PFSK-1 (cell line): ENCODE measurements around the gene ITCH.

Experiments
- FOXP2 ChIP-seq: optimal IDR thresholded peaks from 2 replicates; pipeline ENCODE3; 2011; ENCODE audit warnings: borderline replicate concordance, control low read depth, inconsistent platforms; ENCODE audit not compliant: insufficient read depth; ENCODE audit errors: extremely low read length, extremely low read depth
- POLR2AphosphoS5 ChIP-seq: IDR thresholded peaks from 2 replicates; pipeline ENCODE4 v1.6.1; 2012; ENCODE audit warnings: low read depth, mild to moderate bottlenecking, control low read depth, low read length, moderate library complexity
- SIN3A ChIP-seq: IDR thresholded peaks from 2 replicates; pipeline ENCODE4 v1.6.1; 2012; ENCODE audit warnings: mild to moderate bottlenecking, low read length, moderate library complexity, borderline replicate concordance; ENCODE audit not compliant: insufficient read depth
- TAF1 ChIP-seq: IDR thresholded peaks from 2 replicates; pipeline ENCODE4 v1.6.1; 2012; ENCODE audit warnings: low read length, control low read depth, borderline replicate concordance; ENCODE audit not compliant: insufficient read depth
- TF ChIP-seq, protein P1 (sequence below), 2 experiments: IDR thresholded peaks; 2 replicates each; pipeline versions ENCODE4 v1.6.1 to v1.8.0; 2011 to 2012; ENCODE audit warnings: low read depth in 2 of 2, low read length in 2 of 2, control low read depth in 1 of 2, inconsistent platforms in 1 of 2, mild to moderate bottlenecking in 1 of 2, moderate library complexity in 1 of 2; ENCODE audit not compliant: insufficient read depth in 1 of 2

Gene ITCH

GRCh38 chr20:34421766-34422466, 58.8 kb downstream of the ITCH start:
- TF ChIP-seq POLR2AphosphoS5 (no peak), TAF1 (no peak), FOXP2 (no peak), SIN3A (no peak)
- TF ChIP-seq, protein P1, sequence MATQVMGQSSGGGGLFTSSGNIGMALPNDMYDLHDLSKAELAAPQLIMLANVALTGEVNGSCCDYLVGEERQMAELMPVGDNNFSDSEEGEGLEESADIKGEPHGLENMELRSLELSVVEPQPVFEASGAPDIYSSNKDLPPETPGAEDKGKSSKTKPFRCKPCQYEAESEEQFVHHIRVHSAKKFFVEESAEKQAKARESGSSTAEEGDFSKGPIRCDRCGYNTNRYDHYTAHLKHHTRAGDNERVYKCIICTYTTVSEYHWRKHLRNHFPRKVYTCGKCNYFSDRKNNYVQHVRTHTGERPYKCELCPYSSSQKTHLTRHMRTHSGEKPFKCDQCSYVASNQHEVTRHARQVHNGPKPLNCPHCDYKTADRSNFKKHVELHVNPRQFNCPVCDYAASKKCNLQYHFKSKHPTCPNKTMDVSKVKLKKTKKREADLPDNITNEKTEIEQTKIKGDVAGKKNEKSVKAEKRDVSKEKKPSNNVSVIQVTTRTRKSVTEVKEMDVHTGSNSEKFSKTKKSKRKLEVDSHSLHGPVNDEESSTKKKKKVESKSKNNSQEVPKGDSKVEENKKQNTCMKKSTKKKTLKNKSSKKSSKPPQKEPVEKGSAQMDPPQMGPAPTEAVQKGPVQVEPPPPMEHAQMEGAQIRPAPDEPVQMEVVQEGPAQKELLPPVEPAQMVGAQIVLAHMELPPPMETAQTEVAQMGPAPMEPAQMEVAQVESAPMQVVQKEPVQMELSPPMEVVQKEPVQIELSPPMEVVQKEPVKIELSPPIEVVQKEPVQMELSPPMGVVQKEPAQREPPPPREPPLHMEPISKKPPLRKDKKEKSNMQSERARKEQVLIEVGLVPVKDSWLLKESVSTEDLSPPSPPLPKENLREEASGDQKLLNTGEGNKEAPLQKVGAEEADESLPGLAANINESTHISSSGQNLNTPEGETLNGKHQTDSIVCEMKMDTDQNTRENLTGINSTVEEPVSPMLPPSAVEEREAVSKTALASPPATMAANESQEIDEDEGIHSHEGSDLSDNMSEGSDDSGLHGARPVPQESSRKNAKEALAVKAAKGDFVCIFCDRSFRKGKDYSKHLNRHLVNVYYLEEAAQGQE (IDR thresholded peaks at IDR 0.05; ENCODE audit: insufficient read depth in 1 of 2, low read depth in 2 of 2, low read length in 2 of 2) = no peak

DNA sequence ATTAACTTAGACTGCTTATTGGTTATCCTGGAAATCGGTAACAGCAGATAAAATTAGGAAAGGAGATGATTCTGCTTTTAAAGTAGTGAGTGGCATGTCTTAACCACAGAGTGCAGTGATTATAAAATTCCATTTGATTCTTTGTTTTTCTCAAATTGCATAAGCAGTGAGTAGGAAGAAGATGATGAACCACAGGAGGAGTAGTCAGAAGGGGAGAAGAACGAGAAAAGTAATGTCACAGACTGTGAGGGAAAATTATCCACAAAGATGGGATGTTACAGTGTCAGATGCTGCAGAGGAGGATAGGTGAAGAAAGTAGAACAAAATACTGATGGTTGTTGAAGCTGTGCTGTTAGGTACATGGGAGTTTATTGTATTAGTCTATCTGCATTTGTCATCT, 63.0 kb downstream of the ITCH start:
- TF ChIP-seq POLR2AphosphoS5 (no peak), SIN3A (no peak)

DNA sequence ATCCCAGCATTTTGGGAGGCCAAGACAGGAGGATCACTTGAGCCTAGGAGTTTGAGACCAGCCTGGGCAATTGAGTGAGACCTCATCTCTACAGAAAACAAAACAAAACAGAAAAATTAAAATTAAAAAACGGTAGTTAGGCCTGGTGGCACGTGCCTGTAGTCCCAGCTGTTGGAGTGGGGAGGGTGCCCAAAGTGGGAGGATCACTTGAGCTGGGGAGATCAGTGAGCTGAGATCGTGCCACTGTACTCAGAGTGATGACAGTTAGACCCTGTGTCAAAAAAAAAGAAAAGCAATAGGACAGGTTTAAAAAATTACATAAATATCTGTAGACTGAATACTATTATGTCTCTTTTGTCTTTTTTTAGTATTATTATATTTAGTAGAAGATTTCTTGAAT, 64.3 kb downstream of the ITCH start:
- TF ChIP-seq SIN3A (no peak), TAF1 (no peak), POLR2AphosphoS5 (no peak), FOXP2 (no peak)
- TF ChIP-seq, protein P1 (IDR thresholded peaks at IDR 0.05; ENCODE audit: insufficient read depth in 1 of 2, low read depth in 2 of 2, low read length in 2 of 2) = no peak

GRCh38 chr20:34427784-34428183, 64.7 kb downstream of the ITCH start:
- TF ChIP-seq POLR2AphosphoS5 (no peak), SIN3A (no peak)

GRCh38 chr20:34431168-34431567, 68.1 kb downstream of the ITCH start:
- TF ChIP-seq POLR2AphosphoS5 = no peak
- TF ChIP-seq SIN3A = no peak
- no peak for TF ChIP-seq FOXP2
- TF ChIP-seq, protein P1 (IDR thresholded peaks at IDR 0.05; ENCODE audit: insufficient read depth in 1 of 2, low read depth in 2 of 2, low read length in 2 of 2) = no peak
- no peak for TF ChIP-seq TAF1

DNA sequence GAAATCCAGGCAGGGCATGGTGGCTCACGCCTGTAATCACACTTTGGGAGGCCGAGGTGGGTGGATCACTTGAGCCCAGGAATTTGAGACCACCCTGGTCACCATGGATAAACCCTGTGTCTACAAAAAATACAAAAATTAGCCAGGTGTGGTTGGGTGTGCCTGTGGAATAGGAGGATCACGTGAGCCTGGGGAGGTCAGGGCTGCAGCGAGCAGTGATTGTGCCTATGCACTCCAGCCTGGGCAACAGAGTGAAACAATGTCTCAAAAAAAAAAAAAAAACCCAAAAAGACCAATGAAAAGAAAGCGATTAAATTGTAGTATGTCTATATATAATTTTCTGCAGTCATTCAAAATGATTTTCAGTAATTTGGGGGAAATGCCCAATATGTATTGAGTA, 70.3 kb downstream of the ITCH start:
- TF ChIP-seq TAF1 (no peak), FOXP2 (no peak), SIN3A (no peak), POLR2AphosphoS5 (no peak)
- TF ChIP-seq, protein P1 (IDR thresholded peaks at IDR 0.05; ENCODE audit: insufficient read depth in 1 of 2, low read depth in 2 of 2, low read length in 2 of 2) = no peak
